ENCODE results near the gene VAV2. TPM values are rescaled to one million over a fixed set of nuclear protein-coding genes. Genes with fewer than 3 reads are reported as not detected.
A peak's percentile ranks its signal among the peaks of the same experiment; 100 is the strongest.

VAV2 gene
- total and polyA plus RNA-seq, 2 of the 4 experiments (the other 2 are of a cell fraction), result 10.8 to 13.4 TPM

DNA sequence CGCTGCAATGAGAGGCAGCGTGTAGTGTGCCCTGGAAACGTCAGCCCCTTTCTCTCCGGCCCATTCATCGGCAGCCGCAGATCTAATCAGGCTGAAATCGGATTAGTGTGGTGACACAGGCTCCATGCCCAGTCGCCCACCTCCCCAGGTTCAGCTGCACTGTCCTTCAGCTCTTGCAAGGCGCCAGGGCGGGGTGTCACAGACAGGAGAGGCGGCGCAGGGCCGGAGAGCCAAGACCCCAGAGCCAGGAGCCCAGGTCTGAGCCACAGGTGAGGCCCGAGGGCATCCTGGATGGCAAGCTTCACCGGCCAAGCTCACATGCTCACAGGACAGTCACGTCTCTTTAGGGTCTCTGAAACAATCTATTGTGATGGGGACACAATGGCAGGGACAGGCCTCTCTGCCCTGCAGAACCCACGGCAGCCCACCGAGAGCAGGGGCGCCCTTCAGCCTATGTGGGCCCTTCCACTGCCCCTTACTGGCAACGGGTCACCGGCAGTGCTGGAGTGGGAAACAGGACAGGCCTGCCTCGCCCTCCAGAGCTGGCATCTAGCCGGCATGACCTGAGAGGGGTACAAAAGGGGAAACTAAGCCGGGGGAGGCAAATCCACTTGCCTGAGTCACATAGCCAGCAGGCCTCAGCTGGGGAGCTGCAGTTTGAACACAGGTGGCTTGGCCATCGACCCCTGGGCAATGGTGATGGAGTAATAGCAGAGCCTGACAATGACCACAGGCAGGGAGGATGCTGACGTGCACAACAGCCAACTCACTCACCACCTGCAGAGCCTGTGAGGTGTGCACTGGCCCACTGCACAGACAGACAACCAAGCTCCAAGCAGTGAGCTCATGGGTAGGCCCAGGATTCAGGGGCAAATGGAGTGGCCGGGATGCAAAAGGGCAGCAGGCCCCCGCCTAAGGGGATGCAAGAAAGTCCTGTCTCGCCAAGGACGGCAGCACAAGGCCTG, 48.1 kb downstream of the VAV2 start (continued):
- TF ChIP-seq RAD21 (IDR thresholded peaks at IDR 0.05; ENCODE audit: low read length), result no peak
- TF ChIP-seq CEBPB (IDR thresholded peaks at IDR 0.05; ENCODE audit: low read depth, low read length), result no peak

GRCh38 chr9:133943036-133943780, 48.9 kb downstream of the VAV2 start:
- in situ Hi-C loops (cut with MboI; ENCODE audit: low sequenced_read_pairs), result no loop called here
- ATAC-seq (ENCODE audit: low read depth) (no peak), DNase-seq (no peak)
- Histone ChIP-seq H3K79me1 (ENCODE audit: low read depth in 1 of 2, low read length in 2 of 2) (peaks cover 19 to 84% of the 10 kb centered on the region in 2 experiments), H3K4me3 (ENCODE audit: insufficient read depth, low read depth, low read length) (no peak overlapping the region), H2BK15ac (ENCODE audit: low read depth, low read length) (no peak overlapping the region), H2AFZ (replicated peaks; ENCODE audit: low read length, poor library complexity) (no peak overlapping the region), H2AK5ac (ENCODE audit: low read depth, low read length) (no peak overlapping the region), H3K4ac (ENCODE audit: low read depth, low read length) (no peak overlapping the region), H3K9me1 (ENCODE audit: insufficient read depth, low read length) (0 out of 2 replicates have a peak, but pooled peaks cover 9% of the 10 kb centered on the region), H4K91ac (ENCODE audit: insufficient read depth, low read depth, low read length) (no peak overlapping the region), H4K5ac (ENCODE audit: low read depth, low read length) (no peak overlapping the region), H3K23ac (ENCODE audit: low read depth, low read length) (no peak overlapping the region), H2BK120ac (ENCODE audit: low read depth, low read length) (no peak overlapping the region), H4K20me1 (ENCODE audit: insufficient read depth, low read length) (peaks cover 73% of the 10 kb centered on the region), H3K14ac (replicated peaks; ENCODE audit: low read depth, low read length) (no peak overlapping the region), H3K56ac (ENCODE audit: extremely low read depth, insufficient read depth, low read length) (no peak overlapping the region), H3K4me1 (ENCODE audit: control insufficient read depth, insufficient read depth, low read length) (no peaks in the 10 kb centered on the region; the same call in 1 of the 2 replicates), H3K18ac (ENCODE audit: low read depth, low read length) (no peak overlapping the region), H3K9me3 (ENCODE audit: control insufficient read depth, insufficient read depth, low read length) (no peaks in the 10 kb centered on the region), H3K9ac (ENCODE audit: low read depth, low read length) (no peak overlapping the region), H4K8ac (ENCODE audit: low read depth in 2 of 2, low read length in 2 of 2) (no peak overlapping the region), H3K4me2 (ENCODE audit: low read depth, low read length) (no peak overlapping the region), H2AK9ac (replicated peaks; ENCODE audit: low read depth, low read length, poor library complexity) (peak overlapping the region; percentile 28), H3K36me3 (ENCODE audit: control insufficient read depth, insufficient read depth, low read length) (peaks cover 7% of the 10 kb centered on the region; the same call in 1 of the 2 replicates), H2BK20ac (ENCODE audit: low read depth, low read length) (no peak overlapping the region), H2BK5ac (ENCODE audit: low read depth, low read length, poor library complexity, severe bottlenecking) (no peak overlapping the region), H3K27me3 (ENCODE audit: control insufficient read depth, insufficient read depth, low read length) (no peaks in the 10 kb centered on the region), H3K27ac (ENCODE audit: insufficient read depth, low read length) (no peak overlapping the region)
- ChIA-PET POLR2A (ENCODE audit: unreplicated experiment) (no interaction called here), CTCF (no interaction called here)
- WGBS, 2 experiments (ENCODE audit: extremely low coverage in 2 of 2, insufficient read length in 1 of 2), result 93% methylated on average over 6 of the region's 17 CpGs; no CpG with 5 or more reads in 1 of the 2 experiments
- TF ChIP-seq USF2 (IDR thresholded peaks at IDR 0.05; ENCODE audit: low read depth, low read length) (no peak), RCOR1 (IDR thresholded peaks at IDR 0.05; ENCODE audit: insufficient replicate concordance, low read length) (no peak), ELK1 (IDR thresholded peaks at IDR 0.05; ENCODE audit: borderline replicate concordance, low read depth, low read length) (no peak), NFE2L2 (IDR thresholded peaks at IDR 0.05; ENCODE audit: low read depth, low read length) (no peak), POLR2A (IDR thresholded peaks at IDR 0.05; ENCODE audit: low read depth, low read length) (no peak), RFX5 (IDR thresholded peaks at IDR 0.05; ENCODE audit: low read depth, low read length) (no peak), MAZ (IDR thresholded peaks at IDR 0.05; ENCODE audit: borderline replicate concordance, low read depth, low read length) (no peak)
- BruUV-seq (replicated peaks), result no TSS peak
- dilution Hi-C loops (cut with HindIII; ENCODE audit: low sequenced_read_pairs, unreplicated experiment), result no loop called here
- intact Hi-C loops (cut with micrococcal nuclease), result no loop called here
